GM23338 (cell line): ENCODE measurements around the gene ASXL2.

Source experiments
- CREB1 ChIP-seq: fragments of 250-450 bp; sonication (Bioruptor Pico); IDR thresholded peaks from 2 replicates; pipeline ENCODE4 v1.5.0; 2020; ENCODE audit warnings: low read depth, mild to moderate bottlenecking, moderate library complexity
- TF ChIP-seq, protein P1 (sequence below), 2 experiments: fragments of 200-600 bp in 1 of 2; sonication (generic) in 1 of 2; conservative IDR thresholded peaks; 2 replicates each; pipeline versions ENCODE4 v1.5.1 to v1.6.1; 2016 to 2017; ENCODE audit warnings: antibody characterized with exemption in 2 of 2, low read depth in 2 of 2, mild to moderate bottlenecking in 2 of 2, moderate library complexity in 1 of 2

DNA sequence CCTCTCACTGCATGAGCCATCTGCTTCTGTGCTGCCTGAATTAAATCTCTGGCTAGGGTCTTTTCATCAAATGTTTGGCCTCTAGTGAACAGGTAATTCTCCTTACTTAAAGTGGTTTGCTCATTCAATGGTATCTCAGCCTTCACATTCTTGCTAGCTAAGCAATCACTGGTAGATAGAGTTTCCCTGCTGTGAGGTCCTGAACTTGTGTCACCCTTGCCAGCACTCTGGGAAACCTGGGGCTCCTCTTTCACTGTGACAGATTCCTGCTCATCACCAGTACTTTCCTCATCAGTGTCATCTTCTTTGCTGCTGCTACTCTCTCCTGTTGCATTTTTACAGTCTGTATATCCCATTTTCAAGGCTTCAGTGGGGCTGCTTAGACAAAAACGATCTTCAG, 135.8 kb downstream of the ASXL2 start:
- no peak for TF ChIP-seq CREB1
- TF ChIP-seq, protein P1, sequence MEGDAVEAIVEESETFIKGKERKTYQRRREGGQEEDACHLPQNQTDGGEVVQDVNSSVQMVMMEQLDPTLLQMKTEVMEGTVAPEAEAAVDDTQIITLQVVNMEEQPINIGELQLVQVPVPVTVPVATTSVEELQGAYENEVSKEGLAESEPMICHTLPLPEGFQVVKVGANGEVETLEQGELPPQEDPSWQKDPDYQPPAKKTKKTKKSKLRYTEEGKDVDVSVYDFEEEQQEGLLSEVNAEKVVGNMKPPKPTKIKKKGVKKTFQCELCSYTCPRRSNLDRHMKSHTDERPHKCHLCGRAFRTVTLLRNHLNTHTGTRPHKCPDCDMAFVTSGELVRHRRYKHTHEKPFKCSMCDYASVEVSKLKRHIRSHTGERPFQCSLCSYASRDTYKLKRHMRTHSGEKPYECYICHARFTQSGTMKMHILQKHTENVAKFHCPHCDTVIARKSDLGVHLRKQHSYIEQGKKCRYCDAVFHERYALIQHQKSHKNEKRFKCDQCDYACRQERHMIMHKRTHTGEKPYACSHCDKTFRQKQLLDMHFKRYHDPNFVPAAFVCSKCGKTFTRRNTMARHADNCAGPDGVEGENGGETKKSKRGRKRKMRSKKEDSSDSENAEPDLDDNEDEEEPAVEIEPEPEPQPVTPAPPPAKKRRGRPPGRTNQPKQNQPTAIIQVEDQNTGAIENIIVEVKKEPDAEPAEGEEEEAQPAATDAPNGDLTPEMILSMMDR (conservative IDR thresholded peaks at IDR 0.05; ENCODE audit: low read depth in 2 of 2), result no peak
